ENCODE results near the gene AVPI1. TPM values are rescaled to one million over a fixed set of nuclear protein-coding genes. Genes with fewer than 3 reads are reported as not detected.

Gene AVPI1
- total and polyA plus RNA-seq, 2 of the 13 experiments (the other 11 are each of a cell fraction or from before 2014, with no cell fraction given), result 39.8 to 61.2 TPM

- TF ChIP-seq ZBTB42 (CRISPR knock-in tag; IDR thresholded peaks at IDR 0.05), result peak; percentile 87; the same call in 1 of the 2 replicates
- TF ChIP-seq ZKSCAN5 (CRISPR knock-in tag; IDR thresholded peaks at IDR 0.05), result no peak
- no peak; the same call in 1 of the 2 replicates for TF ChIP-seq ELF1 (CRISPR knock-in tag; IDR thresholded peaks at IDR 0.05)
- TF ChIP-seq TRIM24 (CRISPR knock-in tag; IDR thresholded peaks at IDR 0.05), result no peak
- peak; percentile 39; the same call in 1 of the 2 replicates for TF ChIP-seq MEF2D (CRISPR knock-in tag; IDR thresholded peaks at IDR 0.05)
- TF ChIP-seq ZNF382 (CRISPR knock-in tag; IDR thresholded peaks at IDR 0.05; ENCODE audit: borderline replicate concordance), result no peak
- no peak for TF ChIP-seq ARID3A (IDR thresholded peaks at IDR 0.05; ENCODE audit: low read depth, low read length)
- TF ChIP-seq ZFP41 (CRISPR knock-in tag; IDR thresholded peaks at IDR 0.05; ENCODE audit: borderline replicate concordance), result no peak
- no peak for TF ChIP-seq ZBTB7A (CRISPR knock-in tag; IDR thresholded peaks at IDR 0.05)
- peak; percentile 52 for TF ChIP-seq TEAD3 (CRISPR knock-in tag; optimal IDR thresholded peaks at IDR 0.05; ENCODE audit: borderline replicate concordance)
- TF ChIP-seq ZHX2 (IDR thresholded peaks at IDR 0.05; ENCODE audit: low read depth), result no peak
- no peak for TF ChIP-seq ZHX2 (CRISPR knock-in tag; IDR thresholded peaks at IDR 0.05; ENCODE audit: borderline replicate concordance)
- no peak for TF ChIP-seq PRDM15 (CRISPR knock-in tag; IDR thresholded peaks at IDR 0.05)
- TF ChIP-seq MAX (IDR thresholded peaks at IDR 0.05), result peak; percentile 87
- TF ChIP-seq PRDM4 (CRISPR knock-in tag; IDR thresholded peaks at IDR 0.05; ENCODE audit: borderline replicate concordance), result no peak
Observed at GRCh38 chr10:97707134-97707861, 20.3 kb upstream of the AVPI1 start (continued).

Measured in HepG2 (cell line).